Measurements from ENCODE around the gene CFAP299.

- no peak for TF ChIP-seq POLR2AphosphoS5 (IDR thresholded peaks at IDR 0.05)
- TF ChIP-seq, protein P1, sequence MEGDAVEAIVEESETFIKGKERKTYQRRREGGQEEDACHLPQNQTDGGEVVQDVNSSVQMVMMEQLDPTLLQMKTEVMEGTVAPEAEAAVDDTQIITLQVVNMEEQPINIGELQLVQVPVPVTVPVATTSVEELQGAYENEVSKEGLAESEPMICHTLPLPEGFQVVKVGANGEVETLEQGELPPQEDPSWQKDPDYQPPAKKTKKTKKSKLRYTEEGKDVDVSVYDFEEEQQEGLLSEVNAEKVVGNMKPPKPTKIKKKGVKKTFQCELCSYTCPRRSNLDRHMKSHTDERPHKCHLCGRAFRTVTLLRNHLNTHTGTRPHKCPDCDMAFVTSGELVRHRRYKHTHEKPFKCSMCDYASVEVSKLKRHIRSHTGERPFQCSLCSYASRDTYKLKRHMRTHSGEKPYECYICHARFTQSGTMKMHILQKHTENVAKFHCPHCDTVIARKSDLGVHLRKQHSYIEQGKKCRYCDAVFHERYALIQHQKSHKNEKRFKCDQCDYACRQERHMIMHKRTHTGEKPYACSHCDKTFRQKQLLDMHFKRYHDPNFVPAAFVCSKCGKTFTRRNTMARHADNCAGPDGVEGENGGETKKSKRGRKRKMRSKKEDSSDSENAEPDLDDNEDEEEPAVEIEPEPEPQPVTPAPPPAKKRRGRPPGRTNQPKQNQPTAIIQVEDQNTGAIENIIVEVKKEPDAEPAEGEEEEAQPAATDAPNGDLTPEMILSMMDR (IDR thresholded peaks at IDR 0.05) = no peak
Measured at GRCh38 chr4:80465736-80466135, 130.2 kb downstream of the CFAP299 start.
